Measurements from ENCODE around the gene ERC2.

Gene ERC2

GRCh38 chr3:55484191-55484689 lies 984.0 kb downstream of the ERC2 start:
- Histone ChIP-seq H3K27ac (ENCODE audit: poor library complexity, severe bottlenecking) (no peak overlapping the region), H3K27me3 (ENCODE audit: insufficient read depth, poor library complexity, severe bottlenecking) (no peaks in the 10 kb centered on the region), H3K4me1 (ENCODE audit: insufficient read depth, poor library complexity, severe bottlenecking) (peaks cover 7% of the 10 kb centered on the region), H3K36me3 (ENCODE audit: low read depth) (peaks cover 9% of the 10 kb centered on the region), H3K9me3 (ENCODE audit: severe bottlenecking) (no peaks in the 10 kb centered on the region), H3K4me3 (ENCODE audit: severe bottlenecking) (no peak overlapping the region)
- DNase-seq (ENCODE audit: low spot score) = no peak
- TF ChIP-seq CTCF (IDR thresholded peaks at IDR 0.05; ENCODE audit: poor library complexity, severe bottlenecking) = no peak
- ATAC-seq (ENCODE audit: low read depth) = no peak

DNA sequence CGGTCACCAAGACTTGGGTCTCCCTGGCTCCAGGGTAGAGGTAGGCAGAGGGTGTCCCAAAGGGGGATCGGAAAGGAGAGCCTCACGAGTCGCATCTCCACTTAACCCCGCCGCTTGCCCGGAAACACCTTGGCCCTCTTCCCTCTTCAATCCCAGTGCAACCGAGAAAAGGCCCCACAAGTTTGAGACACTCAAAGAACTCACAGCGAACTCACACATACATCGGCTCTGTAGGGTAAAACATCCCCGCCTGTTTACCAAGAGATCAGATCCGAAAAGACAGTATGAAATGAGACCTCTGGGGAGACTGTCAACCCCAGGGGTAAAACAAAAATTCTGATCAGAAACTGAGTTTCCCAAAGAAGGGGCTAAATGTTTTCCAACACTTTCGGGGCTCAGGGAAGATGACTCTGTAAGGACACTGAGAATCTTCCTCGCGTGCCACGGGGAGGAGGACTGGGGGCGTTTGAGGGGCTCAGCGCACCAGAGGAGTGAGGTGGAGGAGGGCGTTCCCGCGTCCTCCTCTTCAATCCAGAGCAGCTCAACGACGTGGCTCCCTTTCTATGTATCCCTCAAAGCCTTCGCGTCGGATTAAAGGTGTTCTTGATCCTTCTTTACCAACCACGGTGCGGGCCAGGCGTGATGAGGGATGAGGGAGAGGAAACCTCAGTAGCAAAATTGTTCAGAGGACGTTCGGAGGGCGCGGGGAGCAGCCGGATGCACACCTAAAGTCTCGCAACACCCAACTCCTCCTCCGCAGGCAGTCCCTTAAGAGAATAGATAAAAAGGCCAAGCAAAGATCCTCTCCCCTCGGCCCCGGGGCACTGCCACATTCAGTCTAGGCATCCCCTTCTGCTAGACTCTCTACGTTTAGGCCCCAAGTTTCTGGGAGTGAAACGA lies 984.8 kb downstream of the ERC2 start:
- no peaks in the 10 kb centered on the region for H3K27me3 ChIP-seq (ENCODE audit: insufficient read depth, poor library complexity, severe bottlenecking)
- H3K27ac ChIP-seq (ENCODE audit: poor library complexity, severe bottlenecking) = no peak overlapping the region
- peaks cover 17% of the 10 kb centered on the region for H3K36me3 ChIP-seq (ENCODE audit: low read depth)
- DNase-seq (ENCODE audit: low spot score) (no peak), ATAC-seq (ENCODE audit: low read depth) (no peak)
- H3K9me3 ChIP-seq (ENCODE audit: severe bottlenecking) = no peaks in the 10 kb centered on the region
- H3K4me1 ChIP-seq (ENCODE audit: insufficient read depth, poor library complexity, severe bottlenecking) = no peaks in the 10 kb centered on the region
- no peak overlapping the region for H3K4me3 ChIP-seq (ENCODE audit: severe bottlenecking)
- TF ChIP-seq CTCF (IDR thresholded peaks at IDR 0.05; ENCODE audit: poor library complexity, severe bottlenecking) = no peak

- peak; percentile 57 for DNase-seq (ENCODE audit: low spot score)
- Histone ChIP-seq H3K36me3 (ENCODE audit: low read depth) (peaks cover 24% of the 10 kb centered on the region), H3K4me3 (ENCODE audit: severe bottlenecking) (no peak overlapping the region), H3K4me1 (ENCODE audit: insufficient read depth, poor library complexity, severe bottlenecking) (no peaks in the 10 kb centered on the region), H3K27me3 (ENCODE audit: insufficient read depth, poor library complexity, severe bottlenecking) (no peaks in the 10 kb centered on the region), H3K9me3 (ENCODE audit: severe bottlenecking) (no peaks in the 10 kb centered on the region), H3K27ac (ENCODE audit: poor library complexity, severe bottlenecking) (no peak overlapping the region)
- TF ChIP-seq CTCF (IDR thresholded peaks at IDR 0.05; ENCODE audit: poor library complexity, severe bottlenecking) = no peak
- ATAC-seq (ENCODE audit: low read depth) = no peak
These were observed 985.6 kb downstream of the ERC2 start for GRCh38 chr3:55482496-55483195.

GRCh38 chr3:55481744-55482495 lies 986.3 kb downstream of the ERC2 start:
- Histone ChIP-seq H3K27ac (ENCODE audit: poor library complexity, severe bottlenecking) (no peak overlapping the region), H3K4me3 (ENCODE audit: severe bottlenecking) (no peak overlapping the region), H3K9me3 (ENCODE audit: severe bottlenecking) (no peaks in the 10 kb centered on the region), H3K4me1 (ENCODE audit: insufficient read depth, poor library complexity, severe bottlenecking) (peaks cover 5% of the 10 kb centered on the region), H3K36me3 (ENCODE audit: low read depth) (peaks cover 30% of the 10 kb centered on the region), H3K27me3 (ENCODE audit: insufficient read depth, poor library complexity, severe bottlenecking) (no peaks in the 10 kb centered on the region)
- ATAC-seq (ENCODE audit: low read depth) = no peak
- no peak for DNase-seq (ENCODE audit: low spot score)
- no peak for TF ChIP-seq CTCF (IDR thresholded peaks at IDR 0.05; ENCODE audit: poor library complexity, severe bottlenecking)

All from RWPE2 (cell line).